Heart left ventricle (tissue), 13 donors: ENCODE results near the gene THOC5.

ENCODE experiments used
- CTCF ChIP-seq, 12 donors: fragments of 200-600 bp; sonication (generic) in 4 of 12; IDR thresholded peaks; one replicate each; pipeline versions ENCODE4 v1.5.0 to v1.8.0; 2018 to 2022; ENCODE audit warnings: antibody characterized with exemption in 12 of 12, mild to moderate bottlenecking in 5 of 12
- POLR2A ChIP-seq, 2 donors: fragments of 450-650 bp; IDR thresholded peaks; one replicate each; pipeline ENCODE4 v1.6.1; 2017; ENCODE audit warnings: antibody characterized with exemption in 2 of 2, mild to moderate bottlenecking in 2 of 2, moderate library complexity in 2 of 2
- donor health status: ischemic (EF 13 %, LVEDD 7.1; RV severe dilation, severe dysfunction).
- donor health status: DM: no; HTN: yes; CAD: no.
- donor health status: DM: no; HTN: no; CAD: no.
- donor health status: ischemic (EF 25% LVEDD 6.9; RV normal size, moderate dysfunction).
- donor health status: ischemic (EF 25% LVEDD 5.7; RV mildly dilated, moderate dysfunction).
- donor health status: ischemic (EF 35%, LVEDD 5.7; RV mildly dilated, moderate dysfunction).
- donor health status: nonischemic (EF 11% LVEDD 7.7; RV severe dilation, severe dysfunction).
- donor health status: DM: yes; HTN: yes; CAD: no.
- donor health status: PGD.
- donor health status: ischemic (EF 29% LVEDD 5.4; RV normal size, mild dysfunction).
- donor health status: nonischemic (EF 23%, LVEDD 6.1; RV moderate dilation, normal function).

- TF ChIP-seq POLR2A (IDR thresholded peaks at IDR 0.05) (no peak), CTCF (IDR thresholded peaks at IDR 0.05) (no peak)
Observed at GRCh38 chr22:29536411-29536810, 17.1 kb downstream of the THOC5 start.
